Hepatocyte (in vitro differentiated cells): ENCODE data around the gene NLRC5. TPM values are rescaled to one million over a fixed set of nuclear protein-coding genes. Genes with fewer than 3 reads are reported as not detected.

Experiments used
- DNase-seq: peaks from one replicate; pipeline ENCODE4 v3.0.0-alpha.2; 2016; ENCODE audit warnings: low spot score
- H2AFZ ChIP-seq: fragments of 200-600 bp; sonication (generic); 2 replicates; pipeline ENCODE4 v1.6.0; 2016; ENCODE audit warnings: antibody characterized with exemption, mild to moderate bottlenecking
- H3K27ac ChIP-seq: fragments of 200-600 bp; sonication (generic); 2 replicates; pipeline ENCODE4 v1.5.1; 2016; ENCODE audit warnings: mild to moderate bottlenecking
- H3K27me3 ChIP-seq: fragments of 200-600 bp; sonication (generic); 2 replicates; pipeline ENCODE4 v1.6.1; 2016
- H3K36me3 ChIP-seq: fragments of 200-600 bp; sonication (generic); replicated peaks from 2 replicates; pipeline ENCODE4 v1.5.1; 2016; ENCODE audit warnings: low read depth; ENCODE audit not compliant: insufficient read depth
- H3K4me1 ChIP-seq: fragments of 200-600 bp; sonication (generic); 2 replicates; pipeline ENCODE4 v1.5.1; 2016; ENCODE audit warnings: mild to moderate bottlenecking, moderate library complexity; ENCODE audit not compliant: insufficient read depth
- H3K4me2 ChIP-seq: fragments of 200-600 bp; sonication (generic); 2 replicates; pipeline ENCODE4 v1.6.0; 2016
- H3K4me3 ChIP-seq: fragments of 200-600 bp; sonication (generic); 2 replicates; pipeline ENCODE4 v1.5.1; 2016; ENCODE audit warnings: mild to moderate bottlenecking
- H3K79me2 ChIP-seq: fragments of 200-600 bp; sonication (generic); 2 replicates; pipeline ENCODE4 v1.6.0; 2017; ENCODE audit warnings: mild to moderate bottlenecking
- H3K9me2 ChIP-seq: fragments of 200-600 bp; sonication (generic); replicated peaks from 2 replicates; pipeline ENCODE4 v1.6.0; 2017; ENCODE audit warnings: mild to moderate bottlenecking; ENCODE audit not compliant: insufficient read depth
- H3K9me3 ChIP-seq: fragments of 200-600 bp; sonication (generic); 2 replicates; pipeline ENCODE4 v1.5.1; 2016; ENCODE audit warnings: low read depth, mild to moderate bottlenecking
- H4K20me1 ChIP-seq: fragments of 200-600 bp; sonication (generic); 2 replicates; pipeline ENCODE4 v1.6.0; 2016; ENCODE audit warnings: mild to moderate bottlenecking; ENCODE audit not compliant: insufficient read depth, poor library complexity, severe bottlenecking
- EZH2 ChIP-seq: fragments of 200-600 bp; sonication (generic); IDR thresholded peaks from 2 replicates; pipeline ENCODE4 v1.6.1; 2016; ENCODE audit warnings: antibody characterized with exemption, mild to moderate bottlenecking, borderline replicate concordance
- EZH2phosphoT487 ChIP-seq: fragments of 200-600 bp; sonication (generic); IDR thresholded peaks from one replicate; pipeline ENCODE4 v1.6.1; 2018; ENCODE audit warnings: antibody characterized with exemption, mild to moderate bottlenecking, low read depth, moderate library complexity; ENCODE audit not compliant: unreplicated experiment, severe bottlenecking
- WGBS: methylation state at CpG from one replicate; pipeline ENCODE4 v1.1.6; 2016; ENCODE audit warnings: low lambda C conversion rate; ENCODE audit errors: missing lambda C conversion rate; 5-methylcytosine and 5-hydroxymethylcytosine counted together
- polyA plus RNA-seq: library from polyadenylated mRNA; unstranded; fragments of >200 nt; fragmentation: Nextera tagmentation; extraction: Ambion mirVana; gene quantifications from 2 replicates; pipeline ENCODE4 v1.2.1, GENCODE V29; 2016
- total RNA-seq: library from RNA; depleted of rRNA; stranded (reverse); fragments of >200 nt; gene quantifications from 2 replicates; pipeline ENCODE4 v1.2.3, GENCODE V29; 2014
- TF ChIP-seq, protein P1 (sequence below): fragments of 200-600 bp; sonication (generic); IDR thresholded peaks from 2 replicates; pipeline ENCODE4 v1.5.1; 2016; ENCODE audit warnings: antibody characterized with exemption, mild to moderate bottlenecking; ENCODE audit not compliant: poor library complexity

Gene NLRC5
- total and polyA plus RNA-seq, 2 experiments from 2014 or later = 6.4 to 7.0 TPM

DNA sequence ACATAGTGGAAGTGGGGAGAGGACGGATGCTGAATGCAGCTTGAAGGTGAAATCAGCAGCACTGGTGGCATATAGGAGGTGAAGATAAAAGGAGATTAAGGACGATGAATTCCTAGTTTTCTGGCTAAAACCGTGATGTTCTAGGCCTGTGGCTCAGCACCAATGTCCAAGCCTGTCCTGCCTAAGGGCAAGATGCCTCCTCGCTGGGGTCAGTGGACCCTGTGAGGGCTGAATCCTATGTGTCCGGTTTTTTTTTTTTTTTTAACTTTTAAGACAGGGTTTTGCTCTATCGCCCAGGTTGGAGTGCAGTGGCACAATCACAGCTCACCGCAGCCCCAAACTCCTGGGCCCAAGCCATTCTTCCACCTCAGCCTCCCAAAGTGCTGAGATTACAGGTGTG, 115.8 kb downstream of the NLRC5 start:
- H2AFZ ChIP-seq = no peak overlapping the region
- H4K20me1 ChIP-seq = no peaks in the 10 kb centered on the region
- no peak overlapping the region for H3K27ac ChIP-seq
- no peak overlapping the region for H3K4me3 ChIP-seq
- no peaks in the 10 kb centered on the region for H3K9me3 ChIP-seq
- no peak overlapping the region for H3K4me2 ChIP-seq
- 91% methylated on average over 6 of the region's 7 CpGs for WGBS
- H3K27me3 ChIP-seq = no peaks in the 10 kb centered on the region
- TF ChIP-seq, protein P1, sequence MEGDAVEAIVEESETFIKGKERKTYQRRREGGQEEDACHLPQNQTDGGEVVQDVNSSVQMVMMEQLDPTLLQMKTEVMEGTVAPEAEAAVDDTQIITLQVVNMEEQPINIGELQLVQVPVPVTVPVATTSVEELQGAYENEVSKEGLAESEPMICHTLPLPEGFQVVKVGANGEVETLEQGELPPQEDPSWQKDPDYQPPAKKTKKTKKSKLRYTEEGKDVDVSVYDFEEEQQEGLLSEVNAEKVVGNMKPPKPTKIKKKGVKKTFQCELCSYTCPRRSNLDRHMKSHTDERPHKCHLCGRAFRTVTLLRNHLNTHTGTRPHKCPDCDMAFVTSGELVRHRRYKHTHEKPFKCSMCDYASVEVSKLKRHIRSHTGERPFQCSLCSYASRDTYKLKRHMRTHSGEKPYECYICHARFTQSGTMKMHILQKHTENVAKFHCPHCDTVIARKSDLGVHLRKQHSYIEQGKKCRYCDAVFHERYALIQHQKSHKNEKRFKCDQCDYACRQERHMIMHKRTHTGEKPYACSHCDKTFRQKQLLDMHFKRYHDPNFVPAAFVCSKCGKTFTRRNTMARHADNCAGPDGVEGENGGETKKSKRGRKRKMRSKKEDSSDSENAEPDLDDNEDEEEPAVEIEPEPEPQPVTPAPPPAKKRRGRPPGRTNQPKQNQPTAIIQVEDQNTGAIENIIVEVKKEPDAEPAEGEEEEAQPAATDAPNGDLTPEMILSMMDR = no peak
- TF ChIP-seq EZH2phosphoT487 (no peak), EZH2 (no peak)
- no peaks in the 10 kb centered on the region for H3K36me3 ChIP-seq
- DNase-seq = no peak
- no peaks in the 10 kb centered on the region for H3K9me2 ChIP-seq
- no peaks in the 10 kb centered on the region for H3K4me1 ChIP-seq
- H3K79me2 ChIP-seq = no peaks in the 10 kb centered on the region

GRCh38 chr16:57106767-57107166, 117.4 kb downstream of the NLRC5 start:
- H3K9me2 ChIP-seq = no peaks in the 10 kb centered on the region
- DNase-seq = no peak
- H3K4me1 ChIP-seq = no peaks in the 10 kb centered on the region
- H4K20me1 ChIP-seq = no peaks in the 10 kb centered on the region
- H3K79me2 ChIP-seq = no peaks in the 10 kb centered on the region
- H3K36me3 ChIP-seq = no peaks in the 10 kb centered on the region
- H3K27ac ChIP-seq = no peak overlapping the region
- no peak overlapping the region for H2AFZ ChIP-seq
- H3K4me3 ChIP-seq = no peak overlapping the region
- TF ChIP-seq EZH2 (no peak), EZH2phosphoT487 (no peak)
- TF ChIP-seq, protein P1 = no peak
- H3K4me2 ChIP-seq = no peak overlapping the region
- H3K27me3 ChIP-seq = no peaks in the 10 kb centered on the region
- H3K9me3 ChIP-seq = no peaks in the 10 kb centered on the region
- WGBS = 100% methylated on average over 2 of the region's 2 CpGs

- Histone ChIP-seq H3K27me3 (no peaks in the 10 kb centered on the region), H4K20me1 (no peaks in the 10 kb centered on the region), H3K27ac (no peak overlapping the region), H3K4me2 (no peak overlapping the region), H3K9me2 (no peaks in the 10 kb centered on the region), H2AFZ (no peak overlapping the region), H3K79me2 (no peaks in the 10 kb centered on the region), H3K36me3 (no peaks in the 10 kb centered on the region), H3K4me1 (no peaks in the 10 kb centered on the region), H3K4me3 (no peak overlapping the region), H3K9me3 (no peaks in the 10 kb centered on the region)
- 76% methylated on average over 9 of the region's 9 CpGs for WGBS
- TF ChIP-seq, protein P1 = no peak
- TF ChIP-seq EZH2 = no peak
- TF ChIP-seq EZH2phosphoT487 = no peak
- DNase-seq = no peak
These were observed 118.1 kb downstream of the NLRC5 start for GRCh38 chr16:57107321-57107922.
